K562 (cell line): ENCODE results near the gene SMOC2. TPM values are rescaled to one million over a fixed set of nuclear protein-coding genes. Genes with fewer than 3 reads are reported as not detected.

ENCODE experiments used
- ATAC-seq: fragments of 200-7000 bp; cut with Tn5 transposase; 3 replicates; pipeline ENCODE4 v1.9.1; 2020; ENCODE audit warnings: moderate library complexity
- BruUV-seq: library from RNA; stranded (reverse); fragments of 400-500 nt; replicated peaks from 2 replicates; lab custom pipeline; 2021; lab: Mats Ljungman, UMichigan
- CTCF ChIA-PET: fragments of 300-600 bp; formaldehyde crosslinking; extraction: SDS; loops from one replicate; lab custom pipeline; 2021; ENCODE audit warnings: low intra/inter-chr PET ratio; lab: Yijun Ruan, JAX
- POLR2A ChIA-PET: fragments of 300-600, 350-650 bp; sonication (Branson Sonifier 250); formaldehyde crosslinking; extraction: SDS; loops from one replicate; lab custom pipeline; 2021; ENCODE audit warnings: antibody characterized with exemption, inconsistent platforms; lab: Yijun Ruan, JAX
- DNase-seq, 4 experiments: peaks; one replicate each; pipeline versions ENCODE4 v3.0.0 to v3.0.0-alpha.2; 2011 to 2018; ENCODE audit warnings: low spot score in 3 of 4, mixed read lengths in 3 of 4; ENCODE audit errors: extremely low read depth in 1 of 4
- FAIRE-seq: peaks from 2 replicates; lab custom pipeline; 2011; peaks lifted over from hg19 to GRCh38; lab: Jason Lieb, UNC
- H2AFZ ChIP-seq: 2 replicates; pipeline ENCODE4 v1.6.0; 2011; ENCODE audit warnings: low read depth, low read length, control low read depth, inconsistent platforms
- H3K27ac ChIP-seq: fragments of 200-600 bp; 3 replicates; pipeline ENCODE4 v1.8.0; 2011; ENCODE audit warnings: low read depth, mild to moderate bottlenecking, control low read depth, inconsistent platforms, low read length, moderate library complexity, mixed read lengths; ENCODE audit errors: extremely low read depth
- H3K27me3 ChIP-seq, 2 experiments: fragments of 300-600 bp in 1 of 2; 2 replicates in 1 of 2; 3 replicates in 1 of 2; pipeline versions ENCODE4 v1.6.0 to v1.8.0; 2011; ENCODE audit warnings: inconsistent platforms in 2 of 2, low read length in 2 of 2, mild to moderate bottlenecking in 1 of 2, mixed read lengths in 1 of 2, moderate library complexity in 1 of 2; ENCODE audit not compliant: control insufficient read depth in 2 of 2, insufficient read depth in 2 of 2
- H3K36me3 ChIP-seq: fragments of 300-600 bp; 3 replicates; pipeline ENCODE4 v1.8.0; 2011; ENCODE audit warnings: mild to moderate bottlenecking, low read length, inconsistent platforms; ENCODE audit not compliant: control insufficient read depth, insufficient read depth
- H3K4me1 ChIP-seq, 2 experiments: fragments of 200-600 bp in 1 of 2; replicated peaks in 1 of 2; 2 replicates in 1 of 2; 3 replicates in 1 of 2; pipeline versions ENCODE4 v1.5.1 to v1.8.0; 2011; ENCODE audit warnings: inconsistent platforms in 2 of 2, low read length in 2 of 2, mild to moderate bottlenecking in 1 of 2, mixed read lengths in 1 of 2, moderate library complexity in 1 of 2; ENCODE audit not compliant: control insufficient read depth in 2 of 2, insufficient read depth in 2 of 2
- H3K4me2 ChIP-seq: 2 replicates; pipeline ENCODE4 v1.6.1; 2011; ENCODE audit warnings: low read length, control low read depth, inconsistent platforms, mixed read lengths; ENCODE audit not compliant: insufficient read depth
- H3K4me3 ChIP-seq: fragments of 200-600 bp; sonication (generic), shearing (Covaris generic); 2 replicates; pipeline ENCODE4 v1.5.1; 2016; ENCODE audit warnings: control low read depth, inconsistent platforms
- H3K79me2 ChIP-seq: fragments of 200-600 bp; 3 replicates; pipeline ENCODE4 v1.8.0; 2011; ENCODE audit warnings: low read length, inconsistent platforms; ENCODE audit not compliant: control insufficient read depth, insufficient read depth
- H3K9ac ChIP-seq, 2 experiments: 2 replicates each; pipeline versions ENCODE4 v1.6.0 to v1.6.1; 2011; ENCODE audit warnings: low read depth in 2 of 2, low read length in 2 of 2, control low read depth in 1 of 2, inconsistent platforms in 1 of 2, mild to moderate bottlenecking in 1 of 2, mixed read lengths in 1 of 2; ENCODE audit not compliant: insufficient read depth in 1 of 2
- H3K9me1 ChIP-seq: one replicate; pipeline ENCODE4 v1.6.0; 2011; ENCODE audit warnings: inconsistent platforms, mild to moderate bottlenecking, low read length, moderate library complexity; ENCODE audit not compliant: control insufficient read depth, insufficient read depth
- H3K9me3 ChIP-seq: replicated peaks from 2 replicates; pipeline ENCODE4 v1.5.1; 2011; ENCODE audit warnings: low read depth, low read length, inconsistent platforms; ENCODE audit not compliant: control insufficient read depth, insufficient read depth
- H4K20me1 ChIP-seq: replicated peaks from 2 replicates; pipeline ENCODE4 v1.6.1; 2011; ENCODE audit warnings: low read length, inconsistent platforms, mixed read lengths; ENCODE audit not compliant: control insufficient read depth, insufficient read depth
- CAMTA2 ChIP-seq: fragments of 250-450 bp; sonication (Bioruptor Pico); conservative IDR thresholded peaks from 2 replicates; pipeline ENCODE4 v1.5.1; 2022
- ZNF696 ChIP-seq: fragments of 250-450 bp; sonication (Bioruptor Pico); conservative IDR thresholded peaks from 2 replicates; pipeline ENCODE4 v1.4.0; 2020; ENCODE audit warnings: mild to moderate bottlenecking, moderate library complexity
- WGBS: fragments of 100-300 bp; shearing (Covaris generic); methylation state at CpG from one replicate; pipeline ENCODE4 v1.1.6; 2016; ENCODE audit warnings: low coverage, mixed read lengths; ENCODE audit not compliant: insufficient coverage; ENCODE audit errors: missing lambda C conversion rate; 5-methylcytosine and 5-hydroxymethylcytosine counted together
- in situ Hi-C: fragments of 300-500 bp; cut with MboI; formaldehyde crosslinking; loops from 4 replicates; pipeline ENCODE4 v1.15.0; 2018; ENCODE audit warnings: inconsistent platforms, mixed read lengths
- intact Hi-C: fragments of 100-400 bp; cut with micrococcal nuclease; formaldehyde crosslinking; loops from 2 replicates; pipeline ENCODE4 v1.14.2; 2022
- polyA plus RNA-seq, 8 experiments: library from polyadenylated mRNA; depleted of rRNA in 4 of 8; stranded (reverse) in 5 of 8; unstranded in 3 of 8; fragments of >200 nt; fragmentation: Nextera tagmentation in 2 of 8; fragmentation: Illumina TruSeq in 1 of 8; extraction: Ambion mirVana in 2 of 8; extraction: Trizol in 1 of 8; gene quantifications; 2 replicates each; pipeline versions ENCODE4 v1.2.1 to v1.2.3, GENCODE V29; 2011 to 2014; ENCODE audit warnings: inconsistent platforms in 1 of 8, missing spikeins in 1 of 8
- total RNA-seq, 7 experiments: library from RNA; depleted of rRNA in 6 of 7; stranded (reverse); fragments of >200 nt in 6 of 7; fragmentation: Illumina TruSeq in 2 of 7; extraction: Trizol in 2 of 7; gene quantifications; 2 replicates each; pipeline versions ENCODE4 v1.2.1 to v1.2.3, GENCODE V29; 2011 to 2021; ENCODE audit warnings: low replicate concordance in 1 of 7
- TF ChIP-seq, protein P1 (sequence below): sonication (generic); formaldehyde crosslinking; IDR thresholded peaks from 2 replicates; pipeline ENCODE4 v1.8.0; 2022; ENCODE audit warnings: missing genetic modification reagents, mild to moderate bottlenecking, borderline replicate concordance
- TF ChIP-seq, protein P2 (sequence below): fragments of 450-650 bp; IDR thresholded peaks from 2 replicates; pipeline ENCODE4 v1.6.1; 2016; ENCODE audit warnings: mild to moderate bottlenecking, moderate library complexity

Gene SMOC2
- total and polyA plus RNA-seq, 9 of the 15 experiments (the other 6 are each of a cell fraction or from before 2014, with no cell fraction given): 0.45 to 2.3 (median 1.1) TPM

DNA sequence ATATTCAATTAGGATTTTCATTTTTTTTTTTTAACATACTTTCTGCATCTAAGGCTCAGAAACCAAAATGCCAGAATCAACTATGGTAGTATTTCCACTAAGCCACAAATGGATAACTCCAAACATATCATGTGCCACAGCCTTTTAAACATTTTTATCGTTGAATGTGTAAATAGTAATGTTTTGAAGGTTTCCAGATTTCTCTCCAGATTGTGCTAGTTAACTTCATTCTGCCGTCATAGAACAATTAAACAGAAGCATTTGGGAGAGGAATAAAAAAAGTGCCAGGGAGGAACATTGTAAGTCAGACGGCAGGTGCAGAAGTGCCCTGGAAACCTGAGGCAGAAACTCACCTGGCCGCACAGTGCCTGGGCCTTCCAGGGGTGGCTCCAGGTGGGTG lies 23.6 kb downstream of the SMOC2 start:
- H3K79me2 ChIP-seq: no peaks in the 10 kb centered on the region
- 21% methylated on average over 4 of the region's 4 CpGs for WGBS
- no peak overlapping the region for H3K27ac ChIP-seq
- TF ChIP-seq ZNF696 (CRISPR knock-in tag): no peak
- TF ChIP-seq, protein P1, sequence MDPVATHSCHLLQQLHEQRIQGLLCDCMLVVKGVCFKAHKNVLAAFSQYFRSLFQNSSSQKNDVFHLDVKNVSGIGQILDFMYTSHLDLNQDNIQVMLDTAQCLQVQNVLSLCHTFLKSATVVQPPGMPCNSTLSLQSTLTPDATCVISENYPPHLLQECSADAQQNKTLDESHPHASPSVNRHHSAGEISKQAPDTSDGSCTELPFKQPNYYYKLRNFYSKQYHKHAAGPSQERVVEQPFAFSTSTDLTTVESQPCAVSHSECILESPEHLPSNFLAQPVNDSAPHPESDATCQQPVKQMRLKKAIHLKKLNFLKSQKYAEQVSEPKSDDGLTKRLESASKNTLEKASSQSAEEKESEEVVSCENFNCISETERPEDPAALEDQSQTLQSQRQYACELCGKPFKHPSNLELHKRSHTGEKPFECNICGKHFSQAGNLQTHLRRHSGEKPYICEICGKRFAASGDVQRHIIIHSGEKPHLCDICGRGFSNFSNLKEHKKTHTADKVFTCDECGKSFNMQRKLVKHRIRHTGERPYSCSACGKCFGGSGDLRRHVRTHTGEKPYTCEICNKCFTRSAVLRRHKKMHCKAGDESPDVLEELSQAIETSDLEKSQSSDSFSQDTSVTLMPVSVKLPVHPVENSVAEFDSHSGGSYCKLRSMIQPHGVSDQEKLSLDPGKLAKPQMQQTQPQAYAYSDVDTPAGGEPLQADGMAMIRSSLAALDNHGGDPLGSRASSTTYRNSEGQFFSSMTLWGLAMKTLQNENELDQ (CRISPR knock-in tag): no peak
- TF ChIP-seq CAMTA2 (CRISPR knock-in tag): no peak
- TF ChIP-seq, protein P2, sequence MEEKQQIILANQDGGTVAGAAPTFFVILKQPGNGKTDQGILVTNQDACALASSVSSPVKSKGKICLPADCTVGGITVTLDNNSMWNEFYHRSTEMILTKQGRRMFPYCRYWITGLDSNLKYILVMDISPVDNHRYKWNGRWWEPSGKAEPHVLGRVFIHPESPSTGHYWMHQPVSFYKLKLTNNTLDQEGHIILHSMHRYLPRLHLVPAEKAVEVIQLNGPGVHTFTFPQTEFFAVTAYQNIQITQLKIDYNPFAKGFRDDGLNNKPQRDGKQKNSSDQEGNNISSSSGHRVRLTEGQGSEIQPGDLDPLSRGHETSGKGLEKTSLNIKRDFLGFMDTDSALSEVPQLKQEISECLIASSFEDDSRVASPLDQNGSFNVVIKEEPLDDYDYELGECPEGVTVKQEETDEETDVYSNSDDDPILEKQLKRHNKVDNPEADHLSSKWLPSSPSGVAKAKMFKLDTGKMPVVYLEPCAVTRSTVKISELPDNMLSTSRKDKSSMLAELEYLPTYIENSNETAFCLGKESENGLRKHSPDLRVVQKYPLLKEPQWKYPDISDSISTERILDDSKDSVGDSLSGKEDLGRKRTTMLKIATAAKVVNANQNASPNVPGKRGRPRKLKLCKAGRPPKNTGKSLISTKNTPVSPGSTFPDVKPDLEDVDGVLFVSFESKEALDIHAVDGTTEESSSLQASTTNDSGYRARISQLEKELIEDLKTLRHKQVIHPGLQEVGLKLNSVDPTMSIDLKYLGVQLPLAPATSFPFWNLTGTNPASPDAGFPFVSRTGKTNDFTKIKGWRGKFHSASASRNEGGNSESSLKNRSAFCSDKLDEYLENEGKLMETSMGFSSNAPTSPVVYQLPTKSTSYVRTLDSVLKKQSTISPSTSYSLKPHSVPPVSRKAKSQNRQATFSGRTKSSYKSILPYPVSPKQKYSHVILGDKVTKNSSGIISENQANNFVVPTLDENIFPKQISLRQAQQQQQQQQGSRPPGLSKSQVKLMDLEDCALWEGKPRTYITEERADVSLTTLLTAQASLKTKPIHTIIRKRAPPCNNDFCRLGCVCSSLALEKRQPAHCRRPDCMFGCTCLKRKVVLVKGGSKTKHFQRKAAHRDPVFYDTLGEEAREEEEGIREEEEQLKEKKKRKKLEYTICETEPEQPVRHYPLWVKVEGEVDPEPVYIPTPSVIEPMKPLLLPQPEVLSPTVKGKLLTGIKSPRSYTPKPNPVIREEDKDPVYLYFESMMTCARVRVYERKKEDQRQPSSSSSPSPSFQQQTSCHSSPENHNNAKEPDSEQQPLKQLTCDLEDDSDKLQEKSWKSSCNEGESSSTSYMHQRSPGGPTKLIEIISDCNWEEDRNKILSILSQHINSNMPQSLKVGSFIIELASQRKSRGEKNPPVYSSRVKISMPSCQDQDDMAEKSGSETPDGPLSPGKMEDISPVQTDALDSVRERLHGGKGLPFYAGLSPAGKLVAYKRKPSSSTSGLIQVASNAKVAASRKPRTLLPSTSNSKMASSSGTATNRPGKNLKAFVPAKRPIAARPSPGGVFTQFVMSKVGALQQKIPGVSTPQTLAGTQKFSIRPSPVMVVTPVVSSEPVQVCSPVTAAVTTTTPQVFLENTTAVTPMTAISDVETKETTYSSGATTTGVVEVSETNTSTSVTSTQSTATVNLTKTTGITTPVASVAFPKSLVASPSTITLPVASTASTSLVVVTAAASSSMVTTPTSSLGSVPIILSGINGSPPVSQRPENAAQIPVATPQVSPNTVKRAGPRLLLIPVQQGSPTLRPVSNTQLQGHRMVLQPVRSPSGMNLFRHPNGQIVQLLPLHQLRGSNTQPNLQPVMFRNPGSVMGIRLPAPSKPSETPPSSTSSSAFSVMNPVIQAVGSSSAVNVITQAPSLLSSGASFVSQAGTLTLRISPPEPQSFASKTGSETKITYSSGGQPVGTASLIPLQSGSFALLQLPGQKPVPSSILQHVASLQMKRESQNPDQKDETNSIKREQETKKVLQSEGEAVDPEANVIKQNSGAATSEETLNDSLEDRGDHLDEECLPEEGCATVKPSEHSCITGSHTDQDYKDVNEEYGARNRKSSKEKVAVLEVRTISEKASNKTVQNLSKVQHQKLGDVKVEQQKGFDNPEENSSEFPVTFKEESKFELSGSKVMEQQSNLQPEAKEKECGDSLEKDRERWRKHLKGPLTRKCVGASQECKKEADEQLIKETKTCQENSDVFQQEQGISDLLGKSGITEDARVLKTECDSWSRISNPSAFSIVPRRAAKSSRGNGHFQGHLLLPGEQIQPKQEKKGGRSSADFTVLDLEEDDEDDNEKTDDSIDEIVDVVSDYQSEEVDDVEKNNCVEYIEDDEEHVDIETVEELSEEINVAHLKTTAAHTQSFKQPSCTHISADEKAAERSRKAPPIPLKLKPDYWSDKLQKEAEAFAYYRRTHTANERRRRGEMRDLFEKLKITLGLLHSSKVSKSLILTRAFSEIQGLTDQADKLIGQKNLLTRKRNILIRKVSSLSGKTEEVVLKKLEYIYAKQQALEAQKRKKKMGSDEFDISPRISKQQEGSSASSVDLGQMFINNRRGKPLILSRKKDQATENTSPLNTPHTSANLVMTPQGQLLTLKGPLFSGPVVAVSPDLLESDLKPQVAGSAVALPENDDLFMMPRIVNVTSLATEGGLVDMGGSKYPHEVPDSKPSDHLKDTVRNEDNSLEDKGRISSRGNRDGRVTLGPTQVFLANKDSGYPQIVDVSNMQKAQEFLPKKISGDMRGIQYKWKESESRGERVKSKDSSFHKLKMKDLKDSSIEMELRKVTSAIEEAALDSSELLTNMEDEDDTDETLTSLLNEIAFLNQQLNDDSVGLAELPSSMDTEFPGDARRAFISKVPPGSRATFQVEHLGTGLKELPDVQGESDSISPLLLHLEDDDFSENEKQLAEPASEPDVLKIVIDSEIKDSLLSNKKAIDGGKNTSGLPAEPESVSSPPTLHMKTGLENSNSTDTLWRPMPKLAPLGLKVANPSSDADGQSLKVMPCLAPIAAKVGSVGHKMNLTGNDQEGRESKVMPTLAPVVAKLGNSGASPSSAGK: no peak
- H4K20me1 ChIP-seq: peaks cover 3% of the 10 kb centered on the region; the same call in 1 of the 2 replicates
- H2AFZ ChIP-seq: no peak overlapping the region
- no peak overlapping the region for H3K4me3 ChIP-seq
- intact Hi-C loops (no loop called here), in situ Hi-C loops (no loop called here)
- no peak for FAIRE-seq
- no peaks in the 10 kb centered on the region for H3K4me1 ChIP-seq
- H3K4me2 ChIP-seq: no peak overlapping the region
- no peak for DNase-seq
- POLR2A ChIA-PET: no interaction called here
- H3K27me3 ChIP-seq: peaks cover 5 to 31% of the 10 kb centered on the region in 2 experiments
- BruUV-seq: no TSS peak
- H3K36me3 ChIP-seq: no peaks in the 10 kb centered on the region
- no peaks in the 10 kb centered on the region for H3K9me1 ChIP-seq
- H3K9ac ChIP-seq: no peak overlapping the region
- CTCF ChIA-PET: no interaction called here
- H3K9me3 ChIP-seq: no peaks in the 10 kb centered on the region
- no peak for ATAC-seq
